ENCODE measurements around the gene C1GALT1. TPM values are rescaled to one million over a fixed set of nuclear protein-coding genes. Genes with fewer than 3 reads are reported as not detected.

The C1GALT1 gene
- total RNA-seq, 1 experiment from 2014 or later: 81.5 TPM

DNA sequence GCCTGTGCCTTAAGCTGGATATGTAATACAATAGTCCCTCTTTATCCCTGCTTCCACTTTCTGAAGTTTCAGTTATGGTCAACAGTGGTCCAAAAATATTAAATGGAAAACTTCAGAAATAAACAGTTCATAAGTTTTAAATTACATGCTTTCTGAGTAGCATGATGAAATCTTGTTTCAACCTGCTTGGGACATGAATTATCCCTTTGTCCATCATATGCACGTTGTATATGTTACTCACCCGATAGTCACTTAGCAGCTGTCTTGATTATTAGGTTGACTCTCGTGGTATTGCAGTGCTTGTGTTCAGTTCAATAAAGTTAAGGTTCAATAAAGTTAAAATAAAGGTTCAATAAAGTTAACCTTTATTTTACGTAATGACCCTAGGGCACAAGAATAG is 25.5 kb downstream of the C1GALT1 start:
- Mint-ChIP-seq H3K4me3 (no peak overlapping the region), H3K36me3 (ENCODE audit: insufficient read depth in 1 of 3, low read depth in 3 of 3) (peaks cover 6 to 24% (median 20%) of the 10 kb centered on the region in 3 experiments), H3K9me3 (peaks cover 9 to 16% of the 10 kb centered on the region in 2 experiments), H3K27ac (peak overlapping the region in 2 of 3 experiments; percentile 42 to 91; a peak in 3 of 7 replicates), H3K4me1 (peaks cover 85 to 88% of the 10 kb centered on the region in 2 experiments), H3K27me3 (ENCODE audit: low read depth) (no peaks in the 10 kb centered on the region)
- no peak overlapping the region for H3K56ac ChIP-seq (ENCODE audit: insufficient read length, low read depth, low read length)
- no peaks in the 10 kb centered on the region for H3K9me3 ChIP-seq (ENCODE audit: control insufficient read depth, low read depth, low read length)
- no peak overlapping the region for H2BK12ac ChIP-seq (ENCODE audit: insufficient read length, low read depth, low read length)
- no peaks in the 10 kb centered on the region for H3K79me1 ChIP-seq (ENCODE audit: insufficient read depth, low read depth, low read length, poor library complexity, severe bottlenecking)
- WGBS (ENCODE audit: extremely low coverage, insufficient read length, low lambda C conversion rate): no CpG with 5 or more reads among the region's 4 CpGs
- H2AK5ac ChIP-seq (ENCODE audit: insufficient read length, low read length): no peak overlapping the region
- no peak overlapping the region for H3K9ac ChIP-seq (ENCODE audit: extremely low read depth, insufficient read length, low read length)
- no peaks in the 10 kb centered on the region for H3K27me3 ChIP-seq (ENCODE audit: insufficient read depth, low read length)
- no peaks in the 10 kb centered on the region for H4K20me1 ChIP-seq (ENCODE audit: control insufficient read depth, insufficient read depth, insufficient read length)
- H4K91ac ChIP-seq (ENCODE audit: insufficient read length, low read depth, low read length): no peak overlapping the region
- no peak overlapping the region for H3K18ac ChIP-seq (ENCODE audit: insufficient read length, low read depth, low read length)
- H3K79me2 ChIP-seq (ENCODE audit: insufficient read depth, low read length): peaks cover 18% of the 10 kb centered on the region; the same call in 1 of the 2 replicates
- no peak overlapping the region for H2BK20ac ChIP-seq (ENCODE audit: low read depth, low read length, poor library complexity, severe bottlenecking)
- no peak overlapping the region for H4K5ac ChIP-seq (ENCODE audit: insufficient read length, low read depth, low read length)
- H3K4me1 ChIP-seq (ENCODE audit: insufficient read depth, low read length): peaks cover 4% of the 10 kb centered on the region; the same call in 1 of the 2 replicates
- no peaks in the 10 kb centered on the region for H3K23me2 ChIP-seq (ENCODE audit: insufficient read length, low read depth, low read length, poor library complexity, severe bottlenecking)
- H3K4me2 ChIP-seq (ENCODE audit: insufficient read depth, insufficient read length, low read length): no peak overlapping the region
- H3T11ph ChIP-seq (ENCODE audit: low read length): no peak overlapping the region
- H2BK120ac ChIP-seq (ENCODE audit: low read depth, low read length, poor library complexity, severe bottlenecking): no peak overlapping the region
- no peak for DNase-seq
- no peak overlapping the region for H2AFZ ChIP-seq (ENCODE audit: low read length)
- H3K27ac ChIP-seq (ENCODE audit: insufficient read length, low read depth, low read length): no peak overlapping the region
- TF ChIP-seq, protein P1, sequence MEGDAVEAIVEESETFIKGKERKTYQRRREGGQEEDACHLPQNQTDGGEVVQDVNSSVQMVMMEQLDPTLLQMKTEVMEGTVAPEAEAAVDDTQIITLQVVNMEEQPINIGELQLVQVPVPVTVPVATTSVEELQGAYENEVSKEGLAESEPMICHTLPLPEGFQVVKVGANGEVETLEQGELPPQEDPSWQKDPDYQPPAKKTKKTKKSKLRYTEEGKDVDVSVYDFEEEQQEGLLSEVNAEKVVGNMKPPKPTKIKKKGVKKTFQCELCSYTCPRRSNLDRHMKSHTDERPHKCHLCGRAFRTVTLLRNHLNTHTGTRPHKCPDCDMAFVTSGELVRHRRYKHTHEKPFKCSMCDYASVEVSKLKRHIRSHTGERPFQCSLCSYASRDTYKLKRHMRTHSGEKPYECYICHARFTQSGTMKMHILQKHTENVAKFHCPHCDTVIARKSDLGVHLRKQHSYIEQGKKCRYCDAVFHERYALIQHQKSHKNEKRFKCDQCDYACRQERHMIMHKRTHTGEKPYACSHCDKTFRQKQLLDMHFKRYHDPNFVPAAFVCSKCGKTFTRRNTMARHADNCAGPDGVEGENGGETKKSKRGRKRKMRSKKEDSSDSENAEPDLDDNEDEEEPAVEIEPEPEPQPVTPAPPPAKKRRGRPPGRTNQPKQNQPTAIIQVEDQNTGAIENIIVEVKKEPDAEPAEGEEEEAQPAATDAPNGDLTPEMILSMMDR (conservative IDR thresholded peaks at IDR 0.05): no peak
- no peak overlapping the region for H2BK5ac ChIP-seq (ENCODE audit: insufficient read length, low read length)
- H3K4ac ChIP-seq (ENCODE audit: low read depth, low read length): no peak overlapping the region
- H3K23ac ChIP-seq (ENCODE audit: insufficient read length, low read depth, low read length): no peak overlapping the region
- no peak overlapping the region for H2BK15ac ChIP-seq (ENCODE audit: low read depth, low read length)
- H3K14ac ChIP-seq (ENCODE audit: insufficient read depth, low read length): no peak overlapping the region
- H4K8ac ChIP-seq (replicated peaks; ENCODE audit: insufficient read length, low read depth, low read length): no peak overlapping the region
